K562 (cell line): ENCODE data around the gene CARS2. TPM values are rescaled to one million over a fixed set of nuclear protein-coding genes. Genes with fewer than 3 reads are reported as not detected.

Experiments used
- CBX2 ChIP-seq: fragments of 200-600 bp; sonication (generic); IDR thresholded peaks from one replicate; pipeline ENCODE4 v1.6.1; 2012; ENCODE audit warnings: mild to moderate bottlenecking, low read length, inconsistent platforms; ENCODE audit not compliant: insufficient read depth, poor library complexity, severe bottlenecking
- CBX8 ChIP-seq: fragments of 200-600 bp; sonication (generic); IDR thresholded peaks from 2 replicates; pipeline ENCODE4 v1.6.1; 2012; ENCODE audit warnings: borderline replicate concordance, mixed run types, low read depth, mild to moderate bottlenecking, moderate library complexity, mixed read lengths, low read length, control low read depth, inconsistent platforms; ENCODE audit not compliant: poor library complexity, severe bottlenecking; ENCODE audit errors: extremely low read depth
- CEBPB ChIP-seq: fragments of 450-650 bp; IDR thresholded peaks from 2 replicates; pipeline ENCODE4 v1.6.1; 2016; ENCODE audit warnings: missing genetic modification characterization, missing compliant biosample characterization
- ELF2 ChIP-seq: fragments of 250-450 bp; sonication (Bioruptor Pico); IDR thresholded peaks from 2 replicates; pipeline ENCODE4 v1.5.0; 2021; ENCODE audit warnings: mild to moderate bottlenecking
- FOXK2 ChIP-seq, 2 experiments: fragments of 450-650 bp; IDR thresholded peaks in 1 of 2; conservative IDR thresholded peaks in 1 of 2; 2 replicates each; pipeline ENCODE4 v1.6.1; 2016; ENCODE audit warnings: low read depth in 2 of 2, mild to moderate bottlenecking in 1 of 2
- FUS ChIP-seq: fragments of 200-400 bp; formaldehyde crosslinking; optimal IDR thresholded peaks from 2 replicates; pipeline ENCODE3; 2017; ENCODE audit warnings: low read depth, low read length
- NONO ChIP-seq, 2 experiments: fragments of 200-400 bp in 1 of 2; fragments of 450-650 bp in 1 of 2; formaldehyde crosslinking in 1 of 2; IDR thresholded peaks; 2 replicates each; pipeline ENCODE4 v1.6.1; 2017; ENCODE audit warnings: low read depth in 2 of 2, mild to moderate bottlenecking in 2 of 2, moderate library complexity in 2 of 2, low read length in 1 of 2
- RHOXF2B ChIP-seq: fragments of 250-450 bp; sonication (Bioruptor Pico); conservative IDR thresholded peaks from 2 replicates; pipeline ENCODE4 v1.5.1; 2021
- SRF ChIP-seq, 2 experiments: fragments of 250-450, 450-650 bp in 1 of 2; sonication (Bioruptor Pico) in 1 of 2; sonication (generic) in 1 of 2; formaldehyde crosslinking; IDR thresholded peaks; 2 replicates each; pipeline versions ENCODE4 v1.5.0 to v1.5.1; 2020 to 2022; ENCODE audit warnings: mild to moderate bottlenecking in 1 of 2, missing genetic modification reagents in 1 of 2
- TBP ChIP-seq: optimal IDR thresholded peaks from 2 replicates; pipeline ENCODE3; 2011; ENCODE audit warnings: low read depth, low read length, improper control_type of control experiment
- TCF7 ChIP-seq: sonication (generic); IDR thresholded peaks from 2 replicates; pipeline ENCODE4 v1.6.1; 2016; ENCODE audit warnings: antibody characterized with exemption, borderline replicate concordance
- UBTF ChIP-seq, 2 experiments: IDR thresholded peaks; 2 replicates each; pipeline ENCODE4 v1.6.1; 2012; ENCODE audit warnings: improper control_type of control experiment in 2 of 2, low read depth in 2 of 2, low read length in 2 of 2, borderline replicate concordance in 1 of 2
- VEZF1 ChIP-seq: fragments of 200-800 bp; sonication (Bioruptor generic); IDR thresholded peaks from 2 replicates; pipeline ENCODE4 v1.6.1; 2017; ENCODE audit warnings: missing genetic modification characterization, missing compliant biosample characterization
- ZBTB33 ChIP-seq: sonication (generic); formaldehyde crosslinking; IDR thresholded peaks from 2 replicates; pipeline ENCODE4 v1.8.1; 2023; ENCODE audit warnings: mild to moderate bottlenecking, missing genetic modification reagents
- ZFX ChIP-seq: sonication (generic); formaldehyde crosslinking; IDR thresholded peaks from 2 replicates; pipeline ENCODE4 v1.8.0; 2022; ENCODE audit warnings: mild to moderate bottlenecking, missing genetic modification reagents, moderate library complexity
- ZKSCAN1 ChIP-seq: fragments of 150-350 bp; IDR thresholded peaks from 2 replicates; pipeline ENCODE4 v1.6.1; 2016; ENCODE audit warnings: low read depth, low read length
- ZNF586 ChIP-seq: fragments of 450-650 bp; formaldehyde crosslinking; conservative IDR thresholded peaks from 2 replicates; pipeline ENCODE4 v1.4.0; 2020; ENCODE audit warnings: mild to moderate bottlenecking, moderate library complexity
- polyA plus RNA-seq, 8 experiments: library from polyadenylated mRNA; depleted of rRNA in 4 of 8; stranded (reverse) in 5 of 8; unstranded in 3 of 8; fragments of >200 nt; fragmentation: Nextera tagmentation in 2 of 8; fragmentation: Illumina TruSeq in 1 of 8; extraction: Ambion mirVana in 2 of 8; extraction: Trizol in 1 of 8; gene quantifications; 2 replicates each; pipeline versions ENCODE4 v1.2.1 to v1.2.3, GENCODE V29; 2011 to 2014; ENCODE audit warnings: inconsistent platforms in 1 of 8, missing spikeins in 1 of 8
- total RNA-seq, 7 experiments: library from RNA; depleted of rRNA in 6 of 7; stranded (reverse); fragments of >200 nt in 6 of 7; fragmentation: Illumina TruSeq in 2 of 7; extraction: Trizol in 2 of 7; gene quantifications; 2 replicates each; pipeline versions ENCODE4 v1.2.1 to v1.2.3, GENCODE V29; 2011 to 2021; ENCODE audit warnings: low replicate concordance in 1 of 7
- TF ChIP-seq, protein P1 (sequence below): fragments of 250-450 bp; sonication (Bioruptor Pico); IDR thresholded peaks from 2 replicates; pipeline ENCODE4 v1.9.0; 2021; ENCODE audit warnings: mild to moderate bottlenecking
- TF ChIP-seq, protein P2 (sequence below): sonication (generic); formaldehyde crosslinking; IDR thresholded peaks from 2 replicates; pipeline ENCODE4 v1.8.0; 2022; ENCODE audit warnings: missing genetic modification reagents, mild to moderate bottlenecking, borderline replicate concordance

CARS2 gene
- total and polyA plus RNA-seq, 9 of the 15 experiments (the other 6 are each of a cell fraction or from before 2014, with no cell fraction given) = 1.7 to 37.4 (median 30.5) TPM

DNA sequence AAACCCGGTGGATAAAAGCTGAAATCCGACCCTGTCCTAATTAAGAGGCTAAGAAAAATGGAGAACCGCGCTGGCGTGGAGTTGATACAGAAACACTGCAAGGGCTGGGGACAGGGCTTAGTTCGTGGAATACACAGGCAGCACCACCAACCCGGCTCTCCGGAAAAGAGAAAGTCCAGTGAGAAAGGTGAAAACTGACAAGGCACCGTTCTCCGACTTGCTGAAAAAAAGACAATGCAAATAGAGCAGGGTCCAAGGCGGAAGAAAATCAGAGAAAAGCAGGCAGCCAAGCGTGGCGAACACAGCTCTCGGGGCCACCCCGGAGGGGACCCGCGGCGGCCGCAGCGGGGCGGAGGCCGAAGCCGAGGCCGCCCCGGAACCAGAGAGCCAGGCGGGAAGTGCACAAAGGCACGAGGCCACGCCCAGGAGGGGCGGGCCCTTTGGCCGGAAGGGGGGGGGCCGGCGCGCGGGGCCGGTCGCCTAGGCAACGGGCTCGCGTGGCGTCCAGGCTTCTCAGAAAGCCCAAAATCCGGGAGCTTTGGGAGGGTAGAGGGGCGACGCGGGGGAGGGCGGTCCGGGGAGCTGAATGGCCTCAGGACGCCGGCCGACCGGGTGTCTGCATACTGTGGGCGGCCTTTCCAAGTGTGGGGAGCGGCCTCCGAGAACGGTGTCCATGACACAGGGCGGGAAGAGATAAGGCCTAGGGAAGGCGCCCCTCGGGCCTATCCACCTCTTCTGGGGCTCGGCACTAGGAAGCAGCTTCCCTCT is 6.3 kb upstream of the CARS2 start (continued):
- TF ChIP-seq VEZF1 (CRISPR knock-in tag) = peak; percentile 95
- 0 out of 2 replicates have a peak, but pooled peaks have one; percentile 34 for TF ChIP-seq ZKSCAN1
- TF ChIP-seq RHOXF2B (CRISPR knock-in tag) = no peak
- TF ChIP-seq FUS = no peak
- TF ChIP-seq TBP = peak; percentile 51
- 0 out of 2 replicates have a peak, but pooled peaks have one; percentile 9 for TF ChIP-seq TCF7
- TF ChIP-seq ELF2 (CRISPR knock-in tag) = 0 out of 2 replicates have a peak, but pooled peaks have one; percentile 43
- peak in 1 of 2 experiments; percentile 29; a peak in 1 of 4 replicates for TF ChIP-seq NONO (IDR thresholded peaks at IDR 0.05; ENCODE audit: low read depth in 2 of 2, low read length in 1 of 2)
- TF ChIP-seq, protein P1, sequence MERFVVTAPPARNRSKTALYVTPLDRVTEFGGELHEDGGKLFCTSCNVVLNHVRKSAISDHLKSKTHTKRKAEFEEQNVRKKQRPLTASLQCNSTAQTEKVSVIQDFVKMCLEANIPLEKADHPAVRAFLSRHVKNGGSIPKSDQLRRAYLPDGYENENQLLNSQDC (CRISPR knock-in tag) = no peak
- no peak for TF ChIP-seq CBX2
- no peak for TF ChIP-seq ZBTB33 (CRISPR knock-in tag)
- TF ChIP-seq SRF (CRISPR knock-in tag; IDR thresholded peaks at IDR 0.05) = no peak
- TF ChIP-seq FOXK2 (conservative IDR thresholded peaks at IDR 0.05 in 1 of 2, IDR thresholded peaks at IDR 0.05 in 1 of 2; ENCODE audit: low read depth in 2 of 2) = peak in 1 of 2 experiments; percentile 21; a peak in 1 of 4 replicates
- peak; percentile 54 to 69; a peak in 1 of 4 replicates for TF ChIP-seq UBTF (IDR thresholded peaks at IDR 0.05; ENCODE audit: borderline replicate concordance in 1 of 2, low read depth in 2 of 2, low read length in 2 of 2)
- no peak for TF ChIP-seq ZNF586 (CRISPR knock-in tag)
- TF ChIP-seq, protein P2, sequence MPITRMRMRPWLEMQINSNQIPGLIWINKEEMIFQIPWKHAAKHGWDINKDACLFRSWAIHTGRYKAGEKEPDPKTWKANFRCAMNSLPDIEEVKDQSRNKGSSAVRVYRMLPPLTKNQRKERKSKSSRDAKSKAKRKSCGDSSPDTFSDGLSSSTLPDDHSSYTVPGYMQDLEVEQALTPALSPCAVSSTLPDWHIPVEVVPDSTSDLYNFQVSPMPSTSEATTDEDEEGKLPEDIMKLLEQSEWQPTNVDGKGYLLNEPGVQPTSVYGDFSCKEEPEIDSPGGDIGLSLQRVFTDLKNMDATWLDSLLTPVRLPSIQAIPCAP (CRISPR knock-in tag) = no peak
- TF ChIP-seq CBX8 = no peak
- TF ChIP-seq CEBPB (tag) = no peak
- TF ChIP-seq ZFX (CRISPR knock-in tag) = peak; percentile 93; the same call in 1 of the 2 replicates
